Activated B cell treated with CpG ODN at 0.5 μM for 24 hours (primary cell): ENCODE results near the gene IHH. TPM values are rescaled to one million over a fixed set of nuclear protein-coding genes. Genes with fewer than 3 reads are reported as not detected.

Source experiments
- ATAC-seq: fragments of 200-7000 bp; cut with Tn5 transposase; one replicate; pipeline ENCODE4 v1.10.0; 2021; ENCODE audit warnings: low read depth, mild to moderate bottlenecking, moderate library complexity
- CTCF ChIA-PET: fragments of 350-600 bp; sonication (Branson Sonifier 250); formaldehyde crosslinking; loops from one replicate; lab custom pipeline; 2021; ENCODE audit warnings: antibody characterized with exemption; lab: Charles Lee
- POLR2A ChIA-PET: fragments of 350-600 bp; sonication (Branson Sonifier 250); formaldehyde crosslinking; loops from one replicate; lab custom pipeline; 2021; ENCODE audit warnings: antibody characterized with exemption; lab: Charles Lee
- DNase-seq: peaks from one replicate; pipeline ENCODE4 v3.0.0; 2022
- H3K27ac Mint-ChIP-seq: one replicate; pipeline ENCODE4 v1.8.0; 2020; ENCODE audit warnings: mixed read lengths
- H3K27me3 Mint-ChIP-seq: one replicate; pipeline ENCODE4 v1.8.0; 2021; ENCODE audit warnings: mixed read lengths
- H3K36me3 Mint-ChIP-seq: one replicate; pipeline ENCODE4 v1.8.0; 2021; ENCODE audit warnings: low read depth, mixed read lengths
- H3K4me1 Mint-ChIP-seq: one replicate; pipeline ENCODE4 v1.8.0; 2021; ENCODE audit warnings: mixed read lengths
- H3K4me3 Mint-ChIP-seq: one replicate; pipeline ENCODE4 v1.8.0; 2020; ENCODE audit warnings: mild to moderate bottlenecking, mixed read lengths
- H3K9me3 Mint-ChIP-seq: one replicate; pipeline ENCODE4 v1.8.0; 2020; ENCODE audit warnings: mixed read lengths
- intact Hi-C: fragments of 100-400 bp; cut with micrococcal nuclease; formaldehyde crosslinking; loops from one replicate; pipeline ENCODE4 v1.15.1; 2024
- total RNA-seq: library from RNA; stranded (reverse); gene quantifications from 2 replicates; pipeline ENCODE4 v1.2.3, GENCODE V29; 2022
- TF ChIP-seq, protein P1 (sequence below): fragments of 200-600 bp; IDR thresholded peaks from one replicate; pipeline ENCODE4 v1.8.0; 2022; ENCODE audit warnings: antibody characterized with exemption, mild to moderate bottlenecking

Gene IHH
- total RNA-seq, 1 donor from 2014 or later, result not detected

GRCh38 chr2:219104107-219105035, 43.6 kb upstream of the IHH start:
- peak; percentile 34 for ATAC-seq
- CTCF ChIA-PET, result interaction anchor here (0.6 to 2.0 kb wide), 9 partner anchors 9 to 107 kb away, joined by 3 to 6 read pairs (median 4); no protein-coding TSS in a partner anchor
- intact Hi-C loops, result no loop called here

DNA sequence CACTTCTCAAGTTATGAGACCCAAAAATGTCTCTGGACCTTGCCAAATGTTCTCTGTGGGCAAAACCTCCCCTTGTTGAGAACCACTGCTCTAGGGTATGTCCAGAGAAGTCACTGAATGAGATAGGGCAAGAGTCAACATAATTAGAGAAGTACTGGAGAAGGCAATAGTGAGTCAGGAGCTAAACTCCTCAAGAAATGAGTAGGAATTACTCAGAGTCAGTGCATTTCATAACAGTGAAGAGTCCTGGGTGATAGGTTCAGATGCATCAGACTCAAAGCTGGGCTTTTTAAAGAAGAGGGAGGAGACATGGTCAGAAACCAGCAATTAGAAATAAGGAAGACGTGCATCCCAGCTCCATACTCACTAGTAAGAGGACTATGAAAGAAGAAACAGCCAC, 38.6 kb upstream of the IHH start:
- Mint-ChIP-seq H3K4me1 (peaks cover 2% of the 10 kb centered on the region), H3K27me3 (no peaks in the 10 kb centered on the region), H3K36me3 (peaks cover 18% of the 10 kb centered on the region), H3K4me3 (no peak overlapping the region), H3K27ac (no peak overlapping the region), H3K9me3 (no peaks in the 10 kb centered on the region)
- CTCF ChIA-PET, result interaction anchor here (0.8 to 1.2 kb wide), 2 partner anchors 103 to 365 kb away, joined by 3 read pairs; no protein-coding TSS in a partner anchor
- DNase-seq, result no peak
- intact Hi-C loops, result no loop called here
- POLR2A ChIA-PET, result no interaction called here
- no peak for ATAC-seq
- TF ChIP-seq, protein P1, sequence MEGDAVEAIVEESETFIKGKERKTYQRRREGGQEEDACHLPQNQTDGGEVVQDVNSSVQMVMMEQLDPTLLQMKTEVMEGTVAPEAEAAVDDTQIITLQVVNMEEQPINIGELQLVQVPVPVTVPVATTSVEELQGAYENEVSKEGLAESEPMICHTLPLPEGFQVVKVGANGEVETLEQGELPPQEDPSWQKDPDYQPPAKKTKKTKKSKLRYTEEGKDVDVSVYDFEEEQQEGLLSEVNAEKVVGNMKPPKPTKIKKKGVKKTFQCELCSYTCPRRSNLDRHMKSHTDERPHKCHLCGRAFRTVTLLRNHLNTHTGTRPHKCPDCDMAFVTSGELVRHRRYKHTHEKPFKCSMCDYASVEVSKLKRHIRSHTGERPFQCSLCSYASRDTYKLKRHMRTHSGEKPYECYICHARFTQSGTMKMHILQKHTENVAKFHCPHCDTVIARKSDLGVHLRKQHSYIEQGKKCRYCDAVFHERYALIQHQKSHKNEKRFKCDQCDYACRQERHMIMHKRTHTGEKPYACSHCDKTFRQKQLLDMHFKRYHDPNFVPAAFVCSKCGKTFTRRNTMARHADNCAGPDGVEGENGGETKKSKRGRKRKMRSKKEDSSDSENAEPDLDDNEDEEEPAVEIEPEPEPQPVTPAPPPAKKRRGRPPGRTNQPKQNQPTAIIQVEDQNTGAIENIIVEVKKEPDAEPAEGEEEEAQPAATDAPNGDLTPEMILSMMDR, result no peak

More at GRCh38 chr2:219104107-219105035, 43.6 kb upstream of the IHH start:
- Mint-ChIP-seq H3K27ac (no peak overlapping the region), H3K36me3 (peaks cover 18% of the 10 kb centered on the region), H3K27me3 (no peaks in the 10 kb centered on the region), H3K9me3 (no peaks in the 10 kb centered on the region), H3K4me3 (no peak overlapping the region), H3K4me1 (peaks cover 2% of the 10 kb centered on the region)
- no peak for DNase-seq
- POLR2A ChIA-PET, result no interaction called here
- TF ChIP-seq, protein P1, result no peak

DNA sequence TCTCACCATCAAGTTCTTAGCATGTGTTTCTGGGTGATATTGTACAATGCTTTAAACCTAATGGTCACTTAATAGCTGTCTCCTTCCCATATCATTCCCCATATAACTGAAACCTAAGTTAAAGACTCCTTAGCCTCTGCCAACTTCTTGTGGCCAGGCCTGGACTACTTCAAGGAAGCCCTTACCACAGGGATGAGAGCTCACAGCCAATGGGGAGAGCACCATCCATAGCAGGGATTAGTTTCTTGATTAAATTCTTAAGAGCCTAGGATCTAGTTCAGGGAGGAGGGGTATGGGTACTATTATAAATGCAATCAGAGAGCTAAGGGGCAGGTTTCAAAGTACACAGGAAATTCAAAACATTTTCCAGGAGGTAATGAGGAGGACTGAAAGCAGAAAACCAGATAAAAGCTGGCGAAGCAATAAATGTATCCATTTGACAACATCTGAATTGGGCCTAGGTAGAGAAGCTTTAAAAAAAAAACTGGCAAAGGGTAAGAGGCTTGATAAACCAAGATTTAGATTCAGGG, 34.8 kb upstream of the IHH start:
- ATAC-seq (no peak), DNase-seq (no peak)
- intact Hi-C loops, result no loop called here
- H3K4me3 Mint-ChIP-seq, result no peak overlapping the region
- CTCF ChIA-PET, result interaction anchor here (1.9 kb wide), 1 partner anchor 8 kb away, joined by 6 read pairs; no protein-coding TSS in a partner anchor
- TF ChIP-seq, protein P1, result no peak
- H3K27me3 Mint-ChIP-seq, result no peaks in the 10 kb centered on the region
- H3K27ac Mint-ChIP-seq, result no peak overlapping the region
- peaks cover 28% of the 10 kb centered on the region for H3K36me3 Mint-ChIP-seq
- H3K4me1 Mint-ChIP-seq, result no peaks in the 10 kb centered on the region
- no peaks in the 10 kb centered on the region for H3K9me3 Mint-ChIP-seq
- POLR2A ChIA-PET, result interaction anchor here (0.6 kb wide), 1 partner anchor 24 kb away, joined by 3 read pairs; no protein-coding TSS in a partner anchor

GRCh38 chr2:219094171-219094570, 33.5 kb upstream of the IHH start:
- ATAC-seq (no peak), DNase-seq (no peak)
- Mint-ChIP-seq H3K9me3 (no peaks in the 10 kb centered on the region), H3K4me3 (no peak overlapping the region), H3K27ac (no peak overlapping the region), H3K27me3 (no peaks in the 10 kb centered on the region), H3K36me3 (peaks cover 33% of the 10 kb centered on the region), H3K4me1 (no peaks in the 10 kb centered on the region)
- intact Hi-C loops, result no loop called here
- CTCF ChIA-PET, result no interaction called here
- TF ChIP-seq, protein P1, result no peak
- POLR2A ChIA-PET, result no interaction called here
